DMS153 treated with DMSO at 0.1 percent for 48 hours (cell line): ENCODE data around the gene ASGR2.
"Not testable (repeated sequence)": the region's sequence is repeated elsewhere in the genome, so short reads cannot be mapped to it uniquely, and the experiment has no call there.

Experiments
- DNase-seq: peaks from one replicate; lab custom pipeline; 2025; ENCODE audit not compliant: unreplicated experiment; lab: John Stamatoyannopoulos, UW

The ASGR2 gene

GRCh38 chr17:7101531-7101930 lies 13.1 kb downstream of the ASGR2 start:
- no peak for DNase-seq

GRCh38 chr17:7100641-7101379 lies 13.8 kb downstream of the ASGR2 start:
- DNase-seq: not testable (repeated sequence)

GRCh38 chr17:7098802-7099459 lies 15.7 kb downstream of the ASGR2 start:
- DNase-seq: no peak

GRCh38 chr17:7097940-7098339 lies 16.7 kb downstream of the ASGR2 start:
- DNase-seq: no peak

- no peak for DNase-seq
These were observed 19.0 kb downstream of the ASGR2 start for GRCh38 chr17:7095625-7096024.

- no peak for DNase-seq
These were observed 20.0 kb downstream of the ASGR2 start for GRCh38 chr17:7094652-7095019.

GRCh38 chr17:7091311-7092005 lies 23.2 kb downstream of the ASGR2 start:
- not testable (repeated sequence) for DNase-seq

- DNase-seq: not testable (repeated sequence)
These were observed 25.1 kb downstream of the ASGR2 start for GRCh38 chr17:7089570-7089969.

- DNase-seq: not testable (repeated sequence)
These were observed 26.2 kb downstream of the ASGR2 start for GRCh38 chr17:7088442-7088841.

- DNase-seq: no peak
These were observed 30.5 kb downstream of the ASGR2 start for GRCh38 chr17:7084088-7084487.

GRCh38 chr17:7083592-7083991 lies 31.0 kb downstream of the ASGR2 start:
- no peak for DNase-seq

- DNase-seq: no peak
These were observed 33.1 kb downstream of the ASGR2 start for GRCh38 chr17:7081341-7082062.

GRCh38 chr17:7080456-7081041 lies 34.1 kb downstream of the ASGR2 start:
- DNase-seq: no peak

GRCh38 chr17:7079581-7080455 lies 34.8 kb downstream of the ASGR2 start, which contains the start of gene CLEC10A:
CLEC10A (minus strand) TSS chr17:7080251; CDS start chr17:7078812, 1,439 bp downstream.
- no peak for DNase-seq

- no peak for DNase-seq
These were observed 35.9 kb downstream of the ASGR2 start for GRCh38 chr17:7078711-7079110.

GRCh38 chr17:7077911-7078546 lies 36.6 kb downstream of the ASGR2 start:
- DNase-seq: no peak

- DNase-seq: no peak
These were observed 39.7 kb downstream of the ASGR2 start for GRCh38 chr17:7074931-7075330.

- no peak for DNase-seq
These were observed 42.2 kb downstream of the ASGR2 start for GRCh38 chr17:7072406-7072805.

- DNase-seq: no peak
These were observed 43.9 kb downstream of the ASGR2 start for GRCh38 chr17:7070712-7071111.
